ENCODE measurements around the gene TMEM229B.

DNA sequence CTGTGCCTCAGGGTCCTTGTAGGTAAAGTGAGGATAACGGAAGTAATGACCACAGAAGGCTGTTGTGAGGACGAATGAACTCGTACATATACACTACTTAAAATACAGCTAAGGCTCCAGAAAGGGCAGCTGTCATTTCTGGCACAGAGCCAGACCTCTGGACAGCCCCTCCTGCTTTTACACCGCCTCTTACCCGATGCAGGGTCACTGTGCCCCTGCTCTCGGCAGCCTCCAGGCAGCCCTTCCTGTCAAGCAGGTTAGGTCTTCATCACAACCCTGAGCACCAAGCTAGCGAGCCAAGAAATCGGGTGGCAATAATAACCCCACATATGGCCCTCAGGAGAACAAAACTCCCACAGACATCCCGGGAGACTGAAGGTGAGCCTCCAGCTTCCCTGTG is 8.5 kb downstream of the TMEM229B start:
- no peak for TF ChIP-seq CTCF (IDR thresholded peaks at IDR 0.05; ENCODE audit: low read depth, low read length, missing input control)
- TF ChIP-seq TAF1 (conservative IDR thresholded peaks at IDR 0.05), result no peak
- no peak for TF ChIP-seq RXRA (IDR thresholded peaks at IDR 0.05)
- TF ChIP-seq SP1 (IDR thresholded peaks at IDR 0.05), result no peak
- TF ChIP-seq YY1 (IDR thresholded peaks at IDR 0.05), result no peak
- no peak for TF ChIP-seq RAD21 (IDR thresholded peaks at IDR 0.05)
- TF ChIP-seq REST (IDR thresholded peaks at IDR 0.05), result no peak
- TF ChIP-seq NR2F2 (IDR thresholded peaks at IDR 0.05), result no peak
- TF ChIP-seq MAX (IDR thresholded peaks at IDR 0.05), result no peak
- TF ChIP-seq JUND (IDR thresholded peaks at IDR 0.05), result no peak
- TF ChIP-seq ZBTB33 (IDR thresholded peaks at IDR 0.05), result no peak

Measured in liver (tissue), 3 donors.